GM18508 (cell line): Measurements from ENCODE around the gene RRM2.
"Not testable (repeated sequence)": the region's sequence is repeated elsewhere in the genome, so short reads cannot be mapped to it uniquely, and the experiment has no call there.

Experiments
- ATAC-seq: cut with Tn5 transposase; IDR thresholded peaks from one replicate; pipeline ENCODE4 v1.9.1; 2021; ENCODE audit warnings: moderate number of reproducible peaks; ENCODE audit not compliant: insufficient read depth, unreplicated experiment

The RRM2 gene

GRCh38 chr2:10128420-10128819, 5.9 kb downstream of the RRM2 start:
- ATAC-seq = no peak

- no peak for ATAC-seq
Measured at GRCh38 chr2:10129490-10129889, 7.0 kb downstream of the RRM2 start.

- no peak for ATAC-seq
Measured at GRCh38 chr2:10132043-10132575, 9.6 kb downstream of the RRM2 start.

GRCh38 chr2:10132596-10132995, 10.1 kb downstream of the RRM2 start:
- no peak for ATAC-seq

GRCh38 chr2:10132996-10133647, 10.6 kb downstream of the RRM2 start:
- ATAC-seq = no peak

- ATAC-seq = no peak
Measured at GRCh38 chr2:10135296-10136089, 13.0 kb downstream of the RRM2 start.

- ATAC-seq = no peak
Measured at GRCh38 chr2:10136101-10136934, 13.8 kb downstream of the RRM2 start.

GRCh38 chr2:10137053-10137843, 14.7 kb downstream of the RRM2 start:
- ATAC-seq = no peak

- no peak for ATAC-seq
Measured at GRCh38 chr2:10139536-10139935, 17.0 kb downstream of the RRM2 start.

- no peak for ATAC-seq
Measured at GRCh38 chr2:10140841-10141610, 18.5 kb downstream of the RRM2 start.

GRCh38 chr2:10141736-10142639, 19.4 kb downstream of the RRM2 start:
- no peak for ATAC-seq

GRCh38 chr2:10142640-10142965, 20.1 kb downstream of the RRM2 start:
- ATAC-seq = no peak

GRCh38 chr2:10144771-10145518, 22.4 kb downstream of the RRM2 start:
- no peak for ATAC-seq

- ATAC-seq = no peak
Measured at GRCh38 chr2:10145519-10146357, 23.2 kb downstream of the RRM2 start.

- ATAC-seq = no peak
Measured at GRCh38 chr2:10146366-10147005, 23.9 kb downstream of the RRM2 start.

- ATAC-seq = not testable (repeated sequence)
Measured at GRCh38 chr2:10147050-10147660, 24.6 kb downstream of the RRM2 start.
